Activated naive CD4-positive, alpha-beta T cell treated with anti-CD3 and anti-CD28 coated beads, Interleukin-2, amount 50 U/mL, for 16 hours (primary cell): ENCODE data around the gene NHEJ1.

Experiments
- DNase-seq: peaks from one replicate; pipeline ENCODE4 v3.0.0-alpha.2; 2020

Gene NHEJ1

DNA sequence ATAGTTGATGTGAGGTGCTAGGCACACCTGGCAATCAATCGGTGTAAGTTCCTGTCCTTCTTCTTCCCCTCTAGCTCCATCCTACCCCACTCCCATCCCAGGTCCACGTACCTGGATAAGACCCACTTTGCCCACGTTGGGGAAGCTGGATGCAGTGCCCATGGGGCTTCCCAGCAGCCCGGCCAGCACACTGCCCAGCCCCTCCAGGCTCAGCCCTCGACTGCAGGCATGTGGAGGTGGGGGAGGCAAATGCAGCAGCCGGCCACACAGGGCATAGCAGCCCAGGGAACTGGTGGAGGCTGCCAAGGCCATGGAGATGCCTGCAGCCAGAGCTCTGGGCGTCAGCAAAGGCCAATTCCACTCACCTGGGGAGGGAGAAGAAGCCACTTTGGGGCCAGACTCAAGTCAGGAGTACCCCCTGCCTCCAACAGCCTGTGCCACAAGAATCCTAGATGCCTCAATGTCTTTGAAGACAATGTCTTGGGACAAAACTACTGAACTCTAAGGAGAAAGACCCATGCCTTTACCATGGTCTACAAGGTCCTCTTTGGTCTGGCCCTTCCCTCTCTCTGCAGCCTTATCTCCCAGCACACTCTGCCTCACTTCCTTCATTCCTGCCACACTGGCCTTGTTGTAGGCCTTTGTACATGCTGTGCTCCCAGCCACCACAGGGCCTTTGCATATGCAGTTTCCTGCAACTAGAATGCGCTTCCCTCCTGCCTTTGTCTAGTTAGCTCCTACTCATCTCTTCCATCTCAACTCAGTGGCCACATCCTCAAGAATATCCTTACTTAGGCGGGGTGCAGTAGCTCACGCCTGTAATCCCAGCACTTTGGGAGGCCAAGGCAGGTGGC is 4.7 kb upstream of the NHEJ1 start:
- no peak for DNase-seq

DNA sequence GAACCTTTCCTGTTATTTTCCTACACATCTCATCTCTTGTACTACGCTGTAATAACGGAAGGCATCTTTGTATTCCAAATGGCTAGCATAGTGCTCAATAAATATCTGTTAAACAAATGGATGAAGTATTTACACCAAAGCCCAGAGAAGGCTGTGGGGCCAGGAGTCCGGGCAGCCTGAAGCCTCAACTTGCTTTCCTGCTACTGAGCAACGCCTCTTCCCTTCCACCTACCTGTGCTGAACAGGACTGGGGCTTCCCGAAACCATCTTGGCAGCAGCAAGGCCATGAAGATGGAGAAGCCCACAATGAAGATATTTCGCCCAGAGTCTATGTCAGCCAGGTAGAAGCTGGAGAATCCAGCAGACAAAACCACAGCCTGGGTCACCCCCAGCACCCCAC is 2.5 kb upstream of the NHEJ1 start:
- no peak for DNase-seq

DNA sequence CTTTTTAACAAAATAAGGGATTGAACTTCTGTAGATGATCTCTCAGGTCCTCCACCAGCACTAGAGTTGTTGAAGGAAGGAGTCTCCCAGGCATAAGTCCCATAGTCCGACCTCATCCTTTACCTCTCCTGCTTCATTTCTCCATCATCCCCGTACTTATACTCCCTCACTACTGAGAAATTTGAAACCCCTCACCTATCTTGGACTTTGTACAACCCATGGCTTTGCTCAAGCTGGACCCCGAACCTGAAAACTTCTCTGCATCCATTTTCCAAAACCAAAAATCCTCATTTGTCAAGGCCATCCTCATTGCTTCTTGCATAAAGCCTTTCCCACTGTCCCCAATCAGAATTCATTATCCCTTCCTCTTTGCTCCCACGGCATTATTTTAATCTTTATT is 482 bp upstream of the NHEJ1 start:
- DNase-seq = no peak

DNA sequence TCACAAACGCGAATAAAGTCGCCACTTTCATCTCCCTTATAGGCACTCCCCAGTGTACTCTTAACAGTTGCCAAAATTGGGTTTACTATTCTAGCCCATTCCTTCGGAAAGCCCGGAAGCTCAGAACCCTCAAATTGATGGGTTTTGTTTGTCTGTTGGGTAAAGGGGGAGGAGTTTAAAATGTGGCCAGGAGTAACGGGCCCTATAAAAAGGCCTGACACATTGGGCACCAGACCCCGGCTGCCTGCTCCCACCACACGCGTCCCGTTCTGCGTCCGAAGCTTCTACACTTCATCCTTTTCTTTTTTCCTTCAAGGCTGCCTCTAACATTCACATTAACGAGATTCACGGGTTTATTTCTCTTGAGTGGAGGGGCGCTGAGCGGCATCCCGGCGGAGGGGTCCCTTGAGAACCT is 837 bp downstream of the NHEJ1 start:
- no peak for DNase-seq

DNA sequence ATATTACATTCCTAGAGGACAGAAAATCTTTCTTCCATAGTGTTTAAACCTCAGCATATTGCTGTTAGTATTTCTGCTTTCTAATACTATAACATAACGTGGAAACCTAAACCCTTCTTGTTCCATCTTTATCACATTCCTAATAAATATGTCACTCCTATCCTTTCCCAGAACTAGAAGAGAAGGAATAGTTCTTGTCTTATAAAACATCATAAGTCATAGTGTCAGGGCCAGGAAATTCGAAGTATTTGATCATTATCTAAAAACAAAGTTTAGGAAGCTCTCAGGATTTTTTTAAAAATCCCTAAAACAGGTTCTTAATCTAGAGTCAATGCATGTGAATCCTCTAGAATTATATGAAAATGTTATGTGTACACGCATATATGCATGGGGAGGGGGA is 2.0 kb downstream of the NHEJ1 start:
- no peak for DNase-seq

DNA sequence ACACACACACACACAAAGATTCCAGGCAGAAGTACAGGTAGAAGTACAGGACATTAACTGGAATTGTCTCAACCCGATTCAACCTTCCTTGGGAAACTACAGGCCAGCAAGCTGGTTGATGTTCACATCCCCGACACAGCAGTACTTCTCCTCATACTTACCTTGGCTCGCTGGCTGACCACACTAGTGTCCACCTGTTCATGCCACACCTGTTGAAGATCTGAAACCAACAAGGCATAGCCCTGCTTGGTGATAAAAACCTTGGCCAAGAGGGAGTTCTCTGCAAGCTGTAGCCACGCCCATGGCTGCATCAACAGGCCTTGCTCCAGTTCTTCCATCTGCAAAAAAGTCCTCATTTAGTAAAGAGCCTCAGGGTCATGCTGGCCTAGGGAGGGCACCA is 2.6 kb downstream of the NHEJ1 start:
- no peak for DNase-seq

DNA sequence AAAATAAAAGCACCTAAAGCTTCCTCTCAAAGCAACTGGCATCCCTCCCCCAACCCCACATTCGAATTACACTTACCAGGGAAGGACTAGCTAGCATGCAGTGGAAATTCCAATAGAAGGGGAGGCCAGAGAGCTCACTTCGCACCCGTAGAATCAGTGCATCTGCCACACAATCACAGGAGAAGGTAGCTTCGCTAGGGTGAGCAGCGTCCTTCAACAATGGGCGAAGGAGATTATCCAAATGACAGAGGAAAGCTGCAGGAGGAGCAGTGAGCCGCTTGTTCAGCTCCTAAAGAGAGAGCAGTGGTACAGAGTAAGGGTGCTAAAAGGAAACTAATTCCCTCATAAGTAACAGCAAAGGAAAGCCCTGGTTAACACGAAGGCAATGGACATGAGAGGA is 3.2 kb downstream of the NHEJ1 start:
- no peak for DNase-seq

DNA sequence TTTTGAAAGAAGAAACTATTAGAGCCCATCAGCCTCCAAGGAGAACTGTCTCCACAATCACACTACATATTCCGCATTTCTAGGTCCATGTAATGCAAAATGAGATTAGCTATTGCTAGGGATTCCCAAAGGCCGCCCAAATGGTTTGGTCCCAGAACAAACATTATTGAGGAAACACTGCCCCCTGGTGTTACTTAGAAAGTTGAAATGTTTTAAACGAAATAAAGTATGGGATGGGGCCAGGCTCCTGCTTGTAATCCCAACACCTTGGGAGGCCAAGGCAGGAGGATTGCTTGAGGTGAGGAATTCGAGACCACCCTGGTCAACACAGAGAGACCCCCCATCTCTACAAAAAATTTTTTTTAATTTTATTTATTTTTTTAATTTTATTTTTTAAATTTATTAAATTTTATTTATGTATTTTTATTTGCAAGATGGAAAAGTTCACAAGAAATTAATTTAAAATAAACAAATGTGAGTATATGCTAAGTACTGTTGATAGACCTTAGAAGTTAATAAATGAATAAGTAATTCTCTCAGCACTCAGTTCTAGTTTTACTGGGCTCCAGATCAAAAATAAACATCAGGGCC is 5.5 kb downstream of the NHEJ1 start:
- DNase-seq = no peak

DNA sequence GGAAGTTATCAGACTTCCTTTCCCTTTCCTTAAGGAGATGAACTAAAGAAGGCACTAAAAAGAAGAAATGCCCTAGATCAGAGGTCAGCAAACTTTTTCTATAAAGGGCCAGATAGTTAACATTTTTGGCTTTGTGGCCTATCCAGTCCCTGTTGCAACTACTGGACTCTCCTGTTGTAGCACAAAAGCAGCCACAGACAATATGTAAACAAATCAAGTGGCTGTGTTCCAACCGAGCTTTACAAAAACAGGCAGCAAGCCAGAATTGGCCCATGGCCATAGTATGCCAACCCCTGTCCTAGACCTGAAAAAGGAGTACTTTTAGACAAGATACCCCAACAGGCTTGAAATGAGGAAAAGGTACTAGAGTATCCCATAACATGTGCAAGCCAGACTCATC is 10.9 kb downstream of the NHEJ1 start:
- no peak for DNase-seq

DNA sequence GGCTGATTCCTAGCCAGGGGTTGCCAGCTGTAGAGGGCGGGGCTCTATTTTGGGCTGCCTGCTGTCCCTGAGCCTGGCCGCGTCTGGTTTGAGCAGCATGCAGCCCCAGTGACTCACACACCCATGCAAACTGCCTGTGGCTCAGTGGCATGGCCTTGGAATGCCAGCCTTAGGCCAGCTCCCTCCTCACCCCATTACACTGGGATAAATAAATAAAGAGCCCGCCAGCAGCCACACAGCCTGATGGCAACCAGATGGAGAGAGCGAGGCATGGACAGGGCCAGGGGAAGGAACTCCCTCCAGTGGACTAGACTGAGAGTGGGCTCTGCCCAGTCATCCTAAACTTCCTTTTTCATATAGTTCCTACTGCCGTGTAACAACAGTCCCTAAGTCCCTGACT is 18.3 kb downstream of the NHEJ1 start:
- no peak for DNase-seq

DNA sequence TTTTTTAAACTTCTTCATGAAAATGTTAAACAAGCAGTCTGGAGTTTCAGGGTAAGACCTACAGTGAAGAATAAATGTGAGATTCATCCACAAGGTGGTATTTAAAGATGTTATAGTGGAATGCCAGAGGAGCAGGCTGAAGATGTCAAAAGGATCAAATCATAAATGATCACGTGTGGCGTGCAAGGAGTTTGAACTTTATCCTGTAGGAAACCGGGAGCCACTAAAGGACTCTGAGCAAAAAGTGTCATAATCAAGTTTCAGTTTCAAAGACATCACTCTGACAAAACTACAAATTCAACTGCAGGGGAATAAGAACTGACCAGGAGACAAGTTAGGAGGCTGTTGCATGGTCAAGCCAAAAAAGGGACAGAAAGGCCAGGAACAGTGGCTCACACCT is 19.9 kb downstream of the NHEJ1 start:
- no peak for DNase-seq

DNA sequence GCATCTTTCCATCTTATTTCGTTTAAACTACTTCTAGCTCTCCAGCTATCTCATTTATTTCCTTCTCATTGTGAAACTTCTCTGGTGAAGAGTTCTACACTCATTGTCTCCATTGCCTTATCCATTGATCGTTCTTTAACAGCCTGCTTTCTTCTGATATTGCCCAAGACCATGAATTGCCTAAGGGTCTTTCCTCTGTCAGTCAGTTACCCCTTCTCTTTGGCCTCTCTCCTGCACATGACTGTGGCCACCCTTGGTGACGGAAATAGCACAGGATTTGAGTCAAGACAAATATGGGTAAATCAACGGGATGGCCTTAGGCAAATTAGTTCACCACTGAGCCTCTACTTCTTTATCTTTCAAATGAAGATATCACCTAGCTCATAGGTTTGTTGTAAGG is 26.6 kb downstream of the NHEJ1 start:
- DNase-seq = no peak

DNA sequence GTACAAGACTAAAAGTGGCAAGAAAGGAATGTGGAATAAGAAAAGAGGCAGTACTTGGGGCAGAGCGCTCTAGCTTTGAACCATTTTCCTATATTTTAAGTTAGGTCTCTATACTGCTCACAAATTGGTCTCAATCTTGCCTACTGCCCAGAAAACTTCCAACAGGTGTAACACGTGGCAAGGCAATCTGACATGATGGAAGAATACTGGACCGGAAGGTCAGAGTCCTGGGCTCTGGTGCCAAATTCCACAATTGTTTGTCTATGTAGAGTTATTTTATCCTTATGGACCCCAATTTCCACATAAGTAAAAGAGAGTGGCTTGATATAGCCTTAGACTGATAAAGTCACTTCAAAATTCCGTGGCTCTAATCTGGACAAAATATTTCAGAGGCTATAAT is 28.9 kb downstream of the NHEJ1 start:
- no peak for DNase-seq

DNA sequence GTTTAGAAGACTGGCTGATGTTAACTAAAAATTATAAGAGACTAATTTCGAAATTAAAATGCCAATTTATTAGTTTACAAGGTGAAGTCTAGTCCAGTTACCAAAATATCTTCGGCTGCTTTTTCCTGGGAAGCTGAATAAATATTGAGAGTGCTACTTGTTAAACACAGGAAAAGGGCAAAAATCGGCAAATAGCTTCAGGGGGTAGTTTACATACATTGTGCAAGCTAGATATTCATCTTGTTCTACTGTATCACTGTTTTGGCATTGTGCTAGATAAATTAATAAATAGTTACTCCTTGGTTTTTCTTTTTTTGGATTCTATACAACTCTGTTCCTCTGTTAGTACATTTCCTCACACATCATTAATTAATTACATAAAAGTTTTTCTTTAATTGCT is 29.3 kb downstream of the NHEJ1 start:
- DNase-seq = no peak

DNA sequence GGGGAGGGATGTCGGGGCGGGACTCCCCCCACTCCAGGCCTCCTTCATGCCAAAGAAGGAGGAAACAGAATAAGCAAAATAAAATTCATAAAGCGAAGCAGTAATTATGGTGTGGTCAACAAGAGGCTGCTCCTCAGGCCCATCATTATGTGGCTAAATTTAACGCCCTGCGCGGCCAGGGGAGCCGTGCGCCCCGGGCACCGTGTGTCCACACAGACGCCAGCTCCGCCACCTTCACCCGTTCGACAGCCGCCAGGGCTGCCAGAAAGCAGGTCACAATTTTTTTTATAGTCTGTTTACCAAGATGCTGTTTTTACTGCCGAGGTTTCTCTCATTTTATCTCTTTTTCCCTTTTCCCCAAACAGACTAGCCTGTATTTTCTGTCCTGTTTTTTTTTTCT is 31.0 kb downstream of the NHEJ1 start:
- no peak for DNase-seq

DNA sequence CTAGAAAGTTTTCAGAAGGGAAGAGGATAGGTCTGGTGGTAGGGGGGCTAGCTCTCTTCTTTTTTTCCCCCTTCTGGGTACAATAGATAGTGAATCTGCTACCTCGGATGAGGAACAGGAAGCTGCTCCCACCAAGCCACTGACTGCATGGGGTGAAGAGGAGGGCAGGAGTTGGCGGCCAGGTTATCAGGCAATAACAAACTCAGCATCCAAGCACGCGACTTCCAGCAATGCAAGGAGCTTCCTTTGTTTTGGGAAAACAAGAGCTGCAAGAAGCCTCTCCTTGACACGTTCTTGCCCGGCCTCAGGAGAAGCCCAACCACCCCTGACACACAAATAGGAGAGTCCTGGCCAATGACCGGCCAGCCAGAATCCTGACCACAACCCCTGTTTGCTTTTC is 32.2 kb downstream of the NHEJ1 start:
- DNase-seq = no peak

DNA sequence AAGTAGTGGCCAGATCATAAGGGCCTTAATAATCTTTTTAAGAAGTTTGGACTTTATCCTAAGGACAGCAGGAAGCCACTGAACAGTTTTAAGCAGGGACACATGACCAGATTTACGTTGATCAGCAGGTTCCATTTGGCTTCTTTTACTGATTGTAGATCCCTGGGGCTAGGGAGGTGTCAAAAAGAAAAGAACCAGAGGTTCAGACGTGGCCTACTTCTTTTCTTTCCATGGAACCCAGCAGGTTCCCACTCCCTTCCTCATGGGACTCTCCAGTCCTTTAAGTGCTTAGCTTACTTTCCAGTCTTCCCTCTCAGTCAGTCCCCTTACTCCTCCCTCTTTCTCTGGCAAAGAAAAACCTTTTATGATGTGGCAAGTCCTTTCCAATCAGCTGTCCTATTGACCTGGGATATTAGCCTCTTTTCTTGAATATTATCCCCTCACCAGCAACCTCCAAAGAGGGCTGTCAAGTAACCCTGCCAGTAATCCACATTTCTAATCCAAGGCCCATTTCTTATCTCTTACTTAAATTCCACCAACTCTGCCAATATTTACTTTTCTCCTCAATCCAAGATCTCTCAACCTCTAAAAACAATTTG is 33.5 kb downstream of the NHEJ1 start:
- DNase-seq = no peak

DNA sequence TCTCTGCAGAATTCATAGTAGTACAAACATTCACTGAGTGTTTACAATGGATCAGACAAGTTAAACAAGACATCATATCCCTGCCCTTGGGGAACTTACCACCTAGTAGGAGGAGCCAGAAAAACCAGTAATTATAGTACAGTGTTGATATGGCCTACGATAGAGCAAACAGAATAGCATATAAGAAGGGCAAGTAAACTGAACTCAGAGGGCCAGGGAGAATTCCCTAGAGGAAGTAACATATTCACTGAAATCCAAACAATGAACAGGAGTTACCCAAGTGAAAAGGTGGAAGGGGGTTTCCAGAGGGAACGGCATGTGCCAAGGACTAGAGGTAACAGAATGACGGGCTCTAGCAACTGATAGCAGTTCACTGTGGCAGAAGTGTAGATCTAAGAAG is 34.1 kb downstream of the NHEJ1 start:
- no peak for DNase-seq

DNA sequence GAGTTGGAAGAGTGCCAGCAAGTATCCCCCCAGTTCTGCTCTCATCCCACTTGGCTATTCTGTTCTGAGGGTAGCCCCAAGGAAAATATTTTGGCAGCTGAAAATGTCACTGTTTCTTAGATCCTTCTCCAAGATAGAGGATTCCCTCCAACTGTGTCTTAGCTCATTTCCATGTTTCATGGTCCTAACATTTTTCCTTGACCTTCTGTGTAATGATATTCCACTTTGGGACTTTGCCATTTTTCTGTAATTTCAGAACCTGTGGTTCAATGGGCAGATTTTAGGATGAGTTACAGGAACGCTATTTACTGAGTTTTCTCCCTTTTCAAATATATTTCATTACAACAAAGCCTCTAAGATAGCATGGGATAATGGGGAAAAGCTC is 34.7 kb downstream of the NHEJ1 start:
- DNase-seq = no peak

DNA sequence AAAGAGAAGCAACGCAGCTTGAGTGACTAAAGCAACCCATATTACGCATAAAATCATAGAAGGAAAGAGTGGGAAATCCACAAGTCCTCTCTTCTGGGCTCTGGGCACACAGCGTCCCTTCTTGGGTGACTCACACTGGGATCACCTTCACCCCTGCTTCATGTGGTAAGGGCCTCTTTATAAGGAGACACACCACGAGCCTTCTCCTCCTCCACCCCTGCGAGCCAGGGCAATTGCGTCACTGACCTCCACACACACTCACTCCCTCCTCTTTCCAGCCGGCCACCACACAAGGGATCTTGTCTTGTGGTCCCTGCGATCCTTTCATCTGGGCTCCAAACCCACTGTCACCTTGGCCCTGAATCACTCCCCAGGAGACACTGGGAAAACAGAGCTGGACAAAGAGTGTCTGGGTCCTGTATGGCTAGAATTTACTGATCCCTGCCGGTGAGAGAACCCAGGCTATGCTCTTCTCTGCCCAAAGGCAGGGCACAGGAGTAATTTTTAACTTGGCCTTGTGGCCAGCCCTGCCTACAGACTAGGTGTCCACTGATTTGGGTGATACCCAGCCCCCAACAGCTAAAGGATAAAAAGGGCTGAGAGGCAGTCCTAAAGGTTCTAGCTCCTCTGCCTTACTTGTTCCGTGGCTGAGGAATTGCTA is 35.3 kb downstream of the NHEJ1 start:
- DNase-seq = no peak

DNA sequence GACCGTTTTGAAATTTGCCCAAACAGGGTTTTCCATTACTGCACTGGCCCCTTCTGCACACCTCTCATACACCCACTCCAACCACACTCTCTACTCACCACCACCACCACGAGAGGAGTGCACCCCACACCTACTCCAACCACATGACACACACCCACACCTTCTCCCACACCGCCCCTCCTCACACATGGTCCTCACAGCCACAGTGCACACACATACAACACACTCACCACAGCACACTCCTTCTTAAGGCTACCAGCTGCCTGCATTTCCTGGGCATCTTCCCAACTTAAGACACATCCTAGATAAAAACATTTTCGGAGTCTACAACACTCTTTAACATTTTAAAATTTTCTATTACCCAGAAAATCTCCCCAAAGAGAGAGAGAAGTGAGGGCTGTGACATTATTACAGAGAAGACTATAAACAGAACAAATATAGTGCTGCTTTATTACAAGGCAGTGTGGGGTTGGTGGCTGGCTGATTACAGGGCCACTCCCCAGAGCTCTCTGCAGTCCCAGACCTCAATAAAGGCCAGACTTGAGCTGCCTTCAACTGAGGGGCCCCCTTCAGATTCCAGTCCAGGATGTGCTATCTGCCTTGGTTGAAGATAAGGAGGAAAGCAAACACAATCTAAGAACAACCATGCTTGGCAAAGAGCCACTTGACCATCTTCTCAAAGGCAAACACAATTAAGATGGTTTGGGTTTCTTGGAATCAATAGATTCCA is 36.1 kb downstream of the NHEJ1 start:
- no peak for DNase-seq

DNA sequence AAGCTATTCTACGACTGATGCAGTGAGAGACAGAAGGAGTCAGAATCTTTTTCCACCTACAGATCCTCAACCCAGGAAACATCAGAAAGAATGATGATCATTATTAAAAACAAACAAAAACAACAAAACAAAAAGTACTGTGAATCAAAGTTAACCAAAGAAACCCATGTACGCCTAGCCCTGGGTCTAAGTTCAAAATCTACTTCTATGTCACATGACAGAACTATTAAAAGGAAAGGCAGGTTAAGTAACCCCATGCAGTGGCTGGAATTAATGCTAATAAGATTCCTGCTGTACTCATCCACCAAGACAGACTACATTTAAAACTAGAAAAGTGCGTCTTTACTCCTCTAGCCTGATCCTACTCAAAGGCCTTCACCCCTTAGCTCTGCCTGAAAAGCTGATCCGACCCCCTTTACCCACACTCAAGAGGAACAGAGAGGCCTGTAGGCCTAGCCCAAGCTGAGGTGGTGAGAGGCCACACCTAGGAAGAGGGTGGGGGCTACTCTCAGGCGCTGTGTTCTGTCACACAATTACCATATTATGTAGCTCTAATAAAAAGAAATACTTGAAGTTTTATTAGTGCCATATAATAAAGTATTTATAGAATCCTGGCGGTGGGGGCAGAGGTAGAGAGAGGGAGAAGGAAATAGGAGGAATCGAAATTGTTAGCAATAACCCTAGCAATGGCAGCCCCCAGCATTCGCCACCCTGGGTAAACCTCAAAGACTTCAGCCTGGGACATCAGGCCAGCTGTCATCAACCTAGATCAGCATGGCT is 37.1 kb downstream of the NHEJ1 start:
- DNase-seq = no peak
